Measurements from ENCODE around the gene SYT5. TPM values are rescaled to one million over a fixed set of nuclear protein-coding genes. Genes with fewer than 3 reads are reported as not detected.
"Not testable (repeated sequence)": the region's sequence is repeated elsewhere in the genome, so short reads cannot be mapped to it uniquely, and the experiment has no call there.

The SYT5 gene
- total and polyA plus RNA-seq, 10 donors = 0.06 to 1.4 (median 0.18) TPM; not detected in 6

DNA sequence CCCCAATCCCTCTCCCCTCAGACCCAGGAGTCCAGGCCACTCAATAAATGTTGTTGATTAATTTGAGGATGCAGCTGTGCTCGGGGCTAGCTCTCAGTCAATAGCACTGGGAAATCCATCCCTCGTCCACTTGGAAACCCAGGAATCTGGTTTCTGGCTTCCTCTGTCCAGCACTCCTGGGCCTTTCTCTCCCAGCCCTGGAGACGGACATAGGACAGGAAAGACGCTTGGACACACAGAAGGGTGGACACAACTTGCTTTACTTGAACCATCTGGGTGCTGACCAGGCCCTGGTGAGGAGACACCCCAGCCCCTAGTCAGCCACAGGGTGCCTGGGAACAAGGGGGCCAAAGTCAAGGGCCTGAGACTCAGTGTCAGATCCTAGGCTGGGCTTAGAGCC is 21.7 kb downstream of the SYT5 start:
- H3K27ac ChIP-seq = no peak overlapping the region
- peaks cover 0 to 93% (median 54%) of the 10 kb centered on the region in 7 donors for H3K27me3 ChIP-seq (replicated peaks in 1 of 7)
- WGBS, 5 donors = 58 to 80% (median 68%) methylated on average over 4 of the region's 4 CpGs
- H3K9me3 ChIP-seq = peaks cover 0 to 3% (median 0%) of the 10 kb centered on the region in 8 donors
- TF ChIP-seq, protein P1, sequence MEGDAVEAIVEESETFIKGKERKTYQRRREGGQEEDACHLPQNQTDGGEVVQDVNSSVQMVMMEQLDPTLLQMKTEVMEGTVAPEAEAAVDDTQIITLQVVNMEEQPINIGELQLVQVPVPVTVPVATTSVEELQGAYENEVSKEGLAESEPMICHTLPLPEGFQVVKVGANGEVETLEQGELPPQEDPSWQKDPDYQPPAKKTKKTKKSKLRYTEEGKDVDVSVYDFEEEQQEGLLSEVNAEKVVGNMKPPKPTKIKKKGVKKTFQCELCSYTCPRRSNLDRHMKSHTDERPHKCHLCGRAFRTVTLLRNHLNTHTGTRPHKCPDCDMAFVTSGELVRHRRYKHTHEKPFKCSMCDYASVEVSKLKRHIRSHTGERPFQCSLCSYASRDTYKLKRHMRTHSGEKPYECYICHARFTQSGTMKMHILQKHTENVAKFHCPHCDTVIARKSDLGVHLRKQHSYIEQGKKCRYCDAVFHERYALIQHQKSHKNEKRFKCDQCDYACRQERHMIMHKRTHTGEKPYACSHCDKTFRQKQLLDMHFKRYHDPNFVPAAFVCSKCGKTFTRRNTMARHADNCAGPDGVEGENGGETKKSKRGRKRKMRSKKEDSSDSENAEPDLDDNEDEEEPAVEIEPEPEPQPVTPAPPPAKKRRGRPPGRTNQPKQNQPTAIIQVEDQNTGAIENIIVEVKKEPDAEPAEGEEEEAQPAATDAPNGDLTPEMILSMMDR (IDR thresholded peaks at IDR 0.05 in 8 of 11, conservative IDR thresholded peaks at IDR 0.05 in 3 of 11) = no peak
- TF ChIP-seq POLR2AphosphoS5 (IDR thresholded peaks at IDR 0.05) (no peak), POLR2A (IDR thresholded peaks at IDR 0.05) (no peak)
- no peak overlapping the region for H3K4me3 ChIP-seq
- peaks cover 0 to 27% (median 6%) of the 10 kb centered on the region in 6 donors for H3K4me1 ChIP-seq
- no peak for DNase-seq
- no peaks in the 10 kb centered on the region for H3K36me3 ChIP-seq
- intact Hi-C loops (cut with DNase I; ENCODE audit: low total_unique reads) = no loop called here

DNA sequence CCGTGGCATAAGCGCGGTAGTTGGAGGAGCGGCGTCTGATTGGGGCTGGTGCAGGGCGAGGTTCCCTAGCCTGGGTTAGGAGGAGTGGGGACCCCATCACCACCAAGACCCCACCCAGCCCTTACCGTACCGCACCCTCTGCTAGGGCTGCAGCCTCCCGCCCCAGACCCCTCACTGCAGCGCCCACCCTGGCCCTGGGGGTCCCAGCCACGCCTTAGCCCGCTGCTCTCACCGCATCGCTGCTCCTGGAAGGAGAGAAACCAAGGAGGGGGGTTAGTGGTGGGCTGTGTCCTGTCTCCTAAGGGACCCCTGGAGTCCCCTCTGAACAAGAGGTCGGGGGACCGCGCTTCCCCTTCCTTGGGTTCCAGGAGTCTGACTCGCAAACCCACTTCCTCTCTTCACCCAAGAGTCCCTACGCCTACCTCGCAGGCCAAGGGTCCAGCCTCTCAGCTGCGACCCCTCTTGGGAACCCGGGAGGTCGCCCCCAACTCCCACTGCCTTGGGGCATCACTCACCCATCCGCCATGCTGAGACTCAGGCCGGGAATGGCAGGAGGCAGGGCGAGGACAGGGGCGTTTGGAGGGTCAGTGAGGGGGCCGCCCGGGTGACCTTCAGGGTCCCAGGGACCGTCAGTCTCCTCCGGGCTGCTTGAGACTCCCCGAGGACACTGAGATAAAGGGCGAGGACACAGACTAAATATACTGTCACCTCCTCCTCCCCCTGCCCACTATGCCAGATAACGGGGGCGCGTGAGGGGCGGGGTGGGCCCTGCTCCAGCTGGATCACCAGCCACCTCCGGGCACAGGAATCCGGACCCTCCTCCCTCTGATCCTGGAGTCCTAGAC is 22.8 kb downstream of the SYT5 start, which contains the start of gene TNNI3:
Gene TNNI3, minus strand, starts transcription at position 669 of the 845 bp plus-strand sequence. Its CDS starts 143 bp downstream, at position 526.
- Histone ChIP-seq H3K27ac (no peak within 1 kb of the TSS), H3K4me1 (peaks cover 0 to 27% (median 6%) of the 10 kb centered on the region in 6 donors), H3K27me3 (replicated peaks in 1 of 7) (peaks cover 0 to 84% (median 51%) of the 10 kb centered on the region in 7 donors), H3K9me3 (peaks cover 0 to 3% (median 2%) of the 10 kb centered on the region in 8 donors), H3K36me3 (no peaks in the 10 kb centered on the region), H3K4me3 (no peak within 1 kb of the TSS)
- DNase-seq = no peak
- TF ChIP-seq POLR2AphosphoS5 (IDR thresholded peaks at IDR 0.05) (no peak), POLR2A (IDR thresholded peaks at IDR 0.05) (no peak)
- TF ChIP-seq, protein P1 (IDR thresholded peaks at IDR 0.05 in 8 of 11, conservative IDR thresholded peaks at IDR 0.05 in 3 of 11) = no peak
- intact Hi-C loops (cut with DNase I; ENCODE audit: low total_unique reads) = no loop called here
- 24 to 51% (median 40%) methylated on average over 14 to 39 of the region's 39 CpGs for WGBS, 5 donors

DNA sequence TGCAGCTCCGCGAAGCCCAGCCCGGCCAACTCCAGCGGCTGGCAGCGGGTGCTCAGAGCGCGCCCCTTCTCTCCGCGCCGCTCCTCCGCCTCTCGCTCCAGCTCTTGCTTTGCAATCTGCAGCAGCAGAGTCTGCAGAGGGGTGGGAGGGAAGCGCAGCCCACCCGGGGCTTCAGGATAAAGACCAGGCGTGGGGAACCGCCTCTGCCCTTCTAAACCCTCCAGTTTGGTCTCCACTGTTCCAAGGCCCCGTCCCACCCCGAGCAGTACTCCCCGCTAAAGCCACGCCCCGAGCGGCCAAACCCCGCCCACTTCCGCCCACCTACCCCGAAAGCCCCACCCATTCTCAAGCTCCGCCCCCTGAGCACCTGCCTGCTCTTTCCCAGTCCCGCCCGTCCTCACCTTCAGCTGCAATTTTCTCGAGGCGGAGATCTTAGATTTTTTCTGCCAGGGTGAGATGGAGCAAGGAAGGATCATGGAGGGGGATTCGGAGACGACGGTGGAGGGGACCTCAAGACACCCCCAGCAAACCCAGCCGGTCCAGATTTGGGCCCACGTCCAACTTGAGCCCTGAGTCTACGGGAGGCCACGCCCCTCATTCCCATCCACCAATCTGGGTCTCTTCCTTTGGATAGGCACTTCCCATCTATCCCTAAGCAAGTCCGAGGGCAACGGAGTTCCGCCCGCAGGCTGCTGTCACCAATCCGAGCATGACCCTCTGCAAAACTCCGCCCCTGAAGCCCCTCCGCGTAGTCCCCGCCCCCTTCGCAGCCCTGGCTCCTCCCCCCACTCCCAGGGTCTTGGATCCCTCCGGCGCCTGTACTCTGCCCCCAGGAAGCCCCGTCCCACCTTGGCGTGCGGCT is 23.7 kb downstream of the SYT5 start:
- no peak for DNase-seq
- Histone ChIP-seq H3K4me1 (peaks cover 0 to 27% (median 6%) of the 10 kb centered on the region in 6 donors), H3K4me3 (peak overlapping the region in 1 of 8 donors; percentile 9), H3K27ac (no peak overlapping the region), H3K9me3 (peaks cover 0 to 11% (median 8%) of the 10 kb centered on the region in 8 donors), H3K27me3 (replicated peaks in 1 of 7) (peaks cover 0 to 75% (median 43%) of the 10 kb centered on the region in 7 donors), H3K36me3 (no peaks in the 10 kb centered on the region)
- WGBS, 5 donors = 6 to 12% (median 8%) methylated on average over 36 to 52 of the region's 52 CpGs
- intact Hi-C loops (cut with DNase I; ENCODE audit: low total_unique reads) = no loop called here
- TF ChIP-seq POLR2AphosphoS5 (IDR thresholded peaks at IDR 0.05) = no peak
- TF ChIP-seq POLR2A (IDR thresholded peaks at IDR 0.05) = no peak
- TF ChIP-seq, protein P1 (IDR thresholded peaks at IDR 0.05 in 8 of 11, conservative IDR thresholded peaks at IDR 0.05 in 3 of 11) = no peak

DNA sequence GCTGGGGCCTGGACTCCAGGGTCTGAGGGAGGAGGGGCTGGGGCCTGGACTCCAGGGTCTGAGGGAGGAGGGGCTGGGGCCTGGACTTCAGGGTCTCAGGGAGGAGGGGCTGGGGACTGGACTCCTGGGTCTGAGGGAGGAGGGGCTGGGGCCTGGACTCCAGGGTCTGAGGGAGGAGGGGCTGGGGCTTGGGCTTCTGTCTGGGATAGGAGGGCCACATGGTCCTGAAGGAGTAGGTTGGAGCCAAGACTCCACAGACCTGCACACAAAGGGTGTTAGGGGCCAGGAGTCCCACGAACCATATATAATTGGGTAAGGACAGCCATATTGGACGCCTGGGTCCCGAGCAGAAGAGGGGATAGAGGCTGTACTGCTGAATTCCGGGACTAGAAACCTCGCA is 24.3 kb downstream of the SYT5 start:
- DNase-seq; H3K27ac ChIP-seq; H3K36me3 ChIP-seq; intact Hi-C loops (cut with DNase I; ENCODE audit: low total_unique reads): not testable (repeated sequence)
- H3K4me3 ChIP-seq = peak overlapping the region in 1 of 8 donors; percentile 9
- peaks cover 0 to 14% (median 9%) of the 10 kb centered on the region in 8 donors for H3K9me3 ChIP-seq
- H3K27me3 ChIP-seq (replicated peaks in 1 of 7) = peaks cover 0 to 69% (median 36%) of the 10 kb centered on the region in 7 donors
- 0 to 19% (median 8%) methylated on average over 3 to 5 of the region's 5 CpGs for WGBS, 5 donors
- peaks cover 0 to 24% (median 6%) of the 10 kb centered on the region in 6 donors for H3K4me1 ChIP-seq
